ENCODE results near the gene PXDC1. TPM values are rescaled to one million over a fixed set of nuclear protein-coding genes. Genes with fewer than 3 reads are reported as not detected.
"Not testable (repeated sequence)": the region's sequence is repeated elsewhere in the genome, so short reads cannot be mapped to it uniquely, and the experiment has no call there.

The PXDC1 gene
- polyA plus RNA-seq, 2 donors, result 10.0 to 13.1 TPM

GRCh38 chr6:3693831-3694230, 57.7 kb downstream of the PXDC1 start:
- Histone ChIP-seq H3K4me1 (ENCODE audit: control insufficient read depth in 2 of 2, insufficient read depth in 2 of 2, low read length in 1 of 2) (no peaks in the 10 kb centered on the region), H3K4me3 (ENCODE audit: low read depth in 1 of 2, low read length in 2 of 2) (no peak overlapping the region), H3K27ac (ENCODE audit: low read depth in 2 of 2, low read length in 1 of 2) (no peak overlapping the region), H3K27me3 (ENCODE audit: control insufficient read depth in 1 of 2, insufficient read depth in 2 of 2, low read length in 2 of 2) (no peaks in the 10 kb centered on the region), H3K9me3 (ENCODE audit: control insufficient read depth in 2 of 2, insufficient read depth in 1 of 2, low read depth in 1 of 2, low read length in 1 of 2) (no peaks in the 10 kb centered on the region), H3K36me3 (ENCODE audit: control insufficient read depth in 2 of 2, insufficient read depth in 2 of 2, low read length in 1 of 2) (no peaks in the 10 kb centered on the region)
- WGBS, 2 donors, result 92% methylated on average over 2 of the region's 2 CpGs

GRCh38 chr6:3690506-3690905, 61.0 kb downstream of the PXDC1 start:
- Histone ChIP-seq H3K9me3 (ENCODE audit: control insufficient read depth in 2 of 2, insufficient read depth in 1 of 2, low read depth in 1 of 2, low read length in 1 of 2) (no peaks in the 10 kb centered on the region), H3K4me1 (ENCODE audit: control insufficient read depth in 2 of 2, insufficient read depth in 2 of 2, low read length in 1 of 2) (no peaks in the 10 kb centered on the region), H3K27me3 (ENCODE audit: control insufficient read depth in 1 of 2, insufficient read depth in 2 of 2, low read length in 2 of 2) (no peaks in the 10 kb centered on the region), H3K36me3 (ENCODE audit: control insufficient read depth in 2 of 2, insufficient read depth in 2 of 2, low read length in 1 of 2) (no peaks in the 10 kb centered on the region), H3K4me3 (ENCODE audit: low read depth in 1 of 2, low read length in 2 of 2) (no peak overlapping the region), H3K27ac (ENCODE audit: low read depth in 2 of 2, low read length in 1 of 2) (no peak overlapping the region)
- WGBS, 2 donors, result 94 to 97% methylated on average over 2 of the region's 2 CpGs

GRCh38 chr6:3687847-3688246, 63.7 kb downstream of the PXDC1 start:
- WGBS, 2 donors, result 31 to 43% methylated on average over 1 of the region's 1 CpG
- H3K27me3 ChIP-seq (ENCODE audit: control insufficient read depth in 1 of 2, insufficient read depth in 2 of 2, low read length in 2 of 2), result no peaks in the 10 kb centered on the region
- H3K4me1 ChIP-seq (ENCODE audit: control insufficient read depth in 2 of 2, insufficient read depth in 2 of 2, low read length in 1 of 2), result no peaks in the 10 kb centered on the region
- no peak overlapping the region for H3K27ac ChIP-seq (ENCODE audit: low read depth in 2 of 2, low read length in 1 of 2)
- no peaks in the 10 kb centered on the region for H3K9me3 ChIP-seq (ENCODE audit: control insufficient read depth in 2 of 2, insufficient read depth in 1 of 2, low read depth in 1 of 2, low read length in 1 of 2)
- H3K4me3 ChIP-seq (ENCODE audit: low read depth in 1 of 2, low read length in 2 of 2), result no peak overlapping the region
- H3K36me3 ChIP-seq (ENCODE audit: control insufficient read depth in 2 of 2, insufficient read depth in 2 of 2, low read length in 1 of 2), result no peaks in the 10 kb centered on the region

GRCh38 chr6:3683331-3683730, 68.2 kb downstream of the PXDC1 start:
- H3K4me1 ChIP-seq (ENCODE audit: control insufficient read depth in 2 of 2, insufficient read depth in 2 of 2, low read length in 1 of 2), result no peaks in the 10 kb centered on the region
- no peaks in the 10 kb centered on the region for H3K27me3 ChIP-seq (ENCODE audit: control insufficient read depth in 1 of 2, insufficient read depth in 2 of 2, low read length in 2 of 2)
- 61 to 68% methylated on average over 6 of the region's 6 CpGs for WGBS, 2 donors
- no peaks in the 10 kb centered on the region for H3K36me3 ChIP-seq (ENCODE audit: control insufficient read depth in 2 of 2, insufficient read depth in 2 of 2, low read length in 1 of 2)
- H3K9me3 ChIP-seq (ENCODE audit: control insufficient read depth in 2 of 2, insufficient read depth in 1 of 2, low read depth in 1 of 2, low read length in 1 of 2), result no peaks in the 10 kb centered on the region
- no peak overlapping the region for H3K27ac ChIP-seq (ENCODE audit: low read depth in 2 of 2, low read length in 1 of 2)
- H3K4me3 ChIP-seq (ENCODE audit: low read depth in 1 of 2, low read length in 2 of 2), result no peak overlapping the region

GRCh38 chr6:3678946-3679345, 72.6 kb downstream of the PXDC1 start:
- Histone ChIP-seq H3K36me3 (ENCODE audit: control insufficient read depth in 2 of 2, insufficient read depth in 2 of 2, low read length in 1 of 2) (no peaks in the 10 kb centered on the region), H3K27ac (ENCODE audit: low read depth in 2 of 2, low read length in 1 of 2) (no peak overlapping the region), H3K27me3 (ENCODE audit: control insufficient read depth in 1 of 2, insufficient read depth in 2 of 2, low read length in 2 of 2) (no peaks in the 10 kb centered on the region), H3K4me1 (ENCODE audit: control insufficient read depth in 2 of 2, insufficient read depth in 2 of 2, low read length in 1 of 2) (no peaks in the 10 kb centered on the region), H3K9me3 (ENCODE audit: control insufficient read depth in 2 of 2, insufficient read depth in 1 of 2, low read depth in 1 of 2, low read length in 1 of 2) (no peaks in the 10 kb centered on the region), H3K4me3 (ENCODE audit: low read depth in 1 of 2, low read length in 2 of 2) (no peak overlapping the region)
- WGBS, 2 donors, result 95% methylated on average over 4 of the region's 4 CpGs

GRCh38 chr6:3677751-3678150, 73.8 kb downstream of the PXDC1 start:
- whole genome bisulfite sequencing, 2 donors, result 91 to 95% methylated on average over 9 of the region's 9 CpGs
- not testable (repeated sequence) for H3K4me1 ChIP-seq (ENCODE audit: control insufficient read depth in 2 of 2, insufficient read depth in 2 of 2, low read length in 1 of 2); H3K27me3 ChIP-seq (ENCODE audit: control insufficient read depth in 1 of 2, insufficient read depth in 2 of 2, low read length in 2 of 2); H3K36me3 ChIP-seq (ENCODE audit: control insufficient read depth in 2 of 2, insufficient read depth in 2 of 2, low read length in 1 of 2); H3K27ac ChIP-seq (ENCODE audit: low read depth in 2 of 2, low read length in 1 of 2); H3K9me3 ChIP-seq (ENCODE audit: control insufficient read depth in 2 of 2, insufficient read depth in 1 of 2, low read depth in 1 of 2, low read length in 1 of 2); H3K4me3 ChIP-seq (ENCODE audit: low read depth in 1 of 2, low read length in 2 of 2)

- H3K9me3 ChIP-seq (ENCODE audit: control insufficient read depth in 2 of 2, insufficient read depth in 1 of 2, low read depth in 1 of 2, low read length in 1 of 2); H3K27ac ChIP-seq (ENCODE audit: low read depth in 2 of 2, low read length in 1 of 2); H3K27me3 ChIP-seq (ENCODE audit: control insufficient read depth in 1 of 2, insufficient read depth in 2 of 2, low read length in 2 of 2); H3K4me3 ChIP-seq (ENCODE audit: low read depth in 1 of 2, low read length in 2 of 2); H3K4me1 ChIP-seq (ENCODE audit: control insufficient read depth in 2 of 2, insufficient read depth in 2 of 2, low read length in 1 of 2); H3K36me3 ChIP-seq (ENCODE audit: control insufficient read depth in 2 of 2, insufficient read depth in 2 of 2, low read length in 1 of 2): not testable (repeated sequence)
- 58 to 83% methylated on average over 1 of the region's 1 CpG for WGBS, 2 donors
Measured at GRCh38 chr6:3677351-3677750, 74.2 kb downstream of the PXDC1 start.

Other genes with a start within 250 kb of the PXDC1 start
- gene FAM50B, start 97.7 kb upstream of the PXDC1 start, polyA plus RNA-seq, result 1 to 10 TPM; 2.4 to 7.3 TPM